Neutrophil (primary cell): Measurements from ENCODE around the gene MCCD1.

Source experiments
- H3K27ac ChIP-seq: fragments of 200-600 bp; sonication (generic); 2 replicates; pipeline ENCODE4 v1.5.1; 2016; ENCODE audit warnings: mild to moderate bottlenecking, moderate library complexity
- H3K27me3 ChIP-seq: fragments of 200-600 bp; sonication (generic); 2 replicates; pipeline ENCODE4 v1.6.0; 2016; ENCODE audit warnings: mild to moderate bottlenecking
- H3K36me3 ChIP-seq: fragments of 200-600 bp; sonication (generic); 2 replicates; pipeline ENCODE4 v1.5.1; 2017
- H3K4me1 ChIP-seq, 2 experiments: fragments of 200-600 bp in 1 of 2; sonication (generic) in 1 of 2; 1 replicate in 1 of 2; 2 replicates in 1 of 2; pipeline versions ENCODE4 v1.5.1 to v1.6.1; 2013 to 2016; ENCODE audit warnings: low read depth in 1 of 2, low read length in 1 of 2, mild to moderate bottlenecking in 1 of 2, moderate library complexity in 1 of 2; ENCODE audit not compliant: control insufficient read depth in 1 of 2, insufficient read depth in 1 of 2
- H3K4me3 ChIP-seq, 2 experiments: fragments of 200-600 bp in 1 of 2; sonication (generic) in 1 of 2; 1 replicate in 1 of 2; 2 replicates in 1 of 2; pipeline ENCODE4 v1.5.1; 2013 to 2016; ENCODE audit warnings: low read depth in 1 of 2, low read length in 1 of 2, mild to moderate bottlenecking in 1 of 2, moderate library complexity in 1 of 2
- H3K9me3 ChIP-seq: fragments of 200-600 bp; sonication (generic); 2 replicates; pipeline ENCODE4 v1.5.1; 2016
- CTCF ChIP-seq: fragments of 200-600 bp; sonication (generic); IDR thresholded peaks from 2 replicates; pipeline ENCODE4 v1.5.1; 2016; ENCODE audit warnings: antibody characterized with exemption

MCCD1 gene

GRCh38 chr6:31576897-31577578 lies 48.3 kb downstream of the MCCD1 start:
- Histone ChIP-seq H3K4me3 (peak overlapping the region; percentile 65 to 67), H3K27ac (peak overlapping the region; percentile 84), H3K4me1 (peaks cover 45 to 49% of the 10 kb centered on the region in 2 experiments)

GRCh38 chr6:31577579-31577966 lies 48.8 kb downstream of the MCCD1 start:
- no peak for TF ChIP-seq CTCF
- H3K4me1 ChIP-seq, result peaks cover 49 to 54% of the 10 kb centered on the region in 2 experiments
- no peaks in the 10 kb centered on the region for H3K27me3 ChIP-seq
- peaks cover 15% of the 10 kb centered on the region for H3K36me3 ChIP-seq
- H3K27ac ChIP-seq, result no peak overlapping the region
- no peak overlapping the region for H3K4me3 ChIP-seq
- no peaks in the 10 kb centered on the region for H3K9me3 ChIP-seq

More at GRCh38 chr6:31576897-31577578, 48.3 kb downstream of the MCCD1 start:
- Histone ChIP-seq H3K9me3 (no peaks in the 10 kb centered on the region), H3K36me3 (peaks cover 15% of the 10 kb centered on the region), H3K27me3 (no peaks in the 10 kb centered on the region)
- TF ChIP-seq CTCF, result no peak

GRCh38 chr6:31578184-31579118 lies 49.7 kb downstream of the MCCD1 start:
- H3K4me1 ChIP-seq, result peaks cover 57 to 63% of the 10 kb centered on the region in 2 experiments
- no peaks in the 10 kb centered on the region for H3K27me3 ChIP-seq
- peaks cover 15% of the 10 kb centered on the region for H3K36me3 ChIP-seq
- no peak overlapping the region for H3K4me3 ChIP-seq
- TF ChIP-seq CTCF, result no peak
- H3K9me3 ChIP-seq, result no peaks in the 10 kb centered on the region
- H3K27ac ChIP-seq, result peak overlapping the region; percentile 96

- Histone ChIP-seq H3K36me3 (peaks cover 15% of the 10 kb centered on the region), H3K9me3 (no peaks in the 10 kb centered on the region), H3K4me1 (peaks cover 64 to 70% of the 10 kb centered on the region in 2 experiments), H3K27me3 (no peaks in the 10 kb centered on the region), H3K27ac (peak overlapping the region; percentile 96), H3K4me3 (no peak overlapping the region)
- TF ChIP-seq CTCF, result no peak
These were observed 50.4 kb downstream of the MCCD1 start for GRCh38 chr6:31579119-31579505.
